Keratinocyte (primary cell): ENCODE data around the gene GHRH.

Experiments
- CTCF ChIP-seq, 3 experiments: IDR thresholded peaks in 1 of 3; conservative IDR thresholded peaks in 1 of 3; optimal IDR thresholded peaks in 1 of 3; 2 replicates in 2 of 3; 3 replicates in 1 of 3; pipeline versions ENCODE3 to v1.5.1; 2011; ENCODE audit warnings: low read length in 3 of 3, mild to moderate bottlenecking in 3 of 3, moderate library complexity in 2 of 3, control low read depth in 1 of 3, inconsistent platforms in 1 of 3; ENCODE audit not compliant: insufficient read depth in 2 of 3; ENCODE audit errors: extremely low read depth in 1 of 3
- EZH2 ChIP-seq: IDR thresholded peaks from one replicate; pipeline ENCODE4 v1.6.1; 2012; ENCODE audit warnings: inconsistent platforms, mild to moderate bottlenecking, low read length, moderate library complexity

- TF ChIP-seq CTCF (optimal IDR thresholded peaks at IDR 0.05 in 1 of 3, IDR thresholded peaks at IDR 0.05 in 1 of 3, conservative IDR thresholded peaks at IDR 0.05 in 1 of 3; ENCODE audit: extremely low read depth in 1 of 3, insufficient read depth in 2 of 3, low read length in 3 of 3) (no peak), EZH2 (no peak)
Observed at GRCh38 chr20:37303637-37304036, 42.0 kb upstream of the GHRH start.
